ENCODE data around the gene PLEKHA7.
"Not testable (repeated sequence)": the region's sequence is repeated elsewhere in the genome, so short reads cannot be mapped to it uniquely, and the experiment has no call there.

The PLEKHA7 gene, protein sequence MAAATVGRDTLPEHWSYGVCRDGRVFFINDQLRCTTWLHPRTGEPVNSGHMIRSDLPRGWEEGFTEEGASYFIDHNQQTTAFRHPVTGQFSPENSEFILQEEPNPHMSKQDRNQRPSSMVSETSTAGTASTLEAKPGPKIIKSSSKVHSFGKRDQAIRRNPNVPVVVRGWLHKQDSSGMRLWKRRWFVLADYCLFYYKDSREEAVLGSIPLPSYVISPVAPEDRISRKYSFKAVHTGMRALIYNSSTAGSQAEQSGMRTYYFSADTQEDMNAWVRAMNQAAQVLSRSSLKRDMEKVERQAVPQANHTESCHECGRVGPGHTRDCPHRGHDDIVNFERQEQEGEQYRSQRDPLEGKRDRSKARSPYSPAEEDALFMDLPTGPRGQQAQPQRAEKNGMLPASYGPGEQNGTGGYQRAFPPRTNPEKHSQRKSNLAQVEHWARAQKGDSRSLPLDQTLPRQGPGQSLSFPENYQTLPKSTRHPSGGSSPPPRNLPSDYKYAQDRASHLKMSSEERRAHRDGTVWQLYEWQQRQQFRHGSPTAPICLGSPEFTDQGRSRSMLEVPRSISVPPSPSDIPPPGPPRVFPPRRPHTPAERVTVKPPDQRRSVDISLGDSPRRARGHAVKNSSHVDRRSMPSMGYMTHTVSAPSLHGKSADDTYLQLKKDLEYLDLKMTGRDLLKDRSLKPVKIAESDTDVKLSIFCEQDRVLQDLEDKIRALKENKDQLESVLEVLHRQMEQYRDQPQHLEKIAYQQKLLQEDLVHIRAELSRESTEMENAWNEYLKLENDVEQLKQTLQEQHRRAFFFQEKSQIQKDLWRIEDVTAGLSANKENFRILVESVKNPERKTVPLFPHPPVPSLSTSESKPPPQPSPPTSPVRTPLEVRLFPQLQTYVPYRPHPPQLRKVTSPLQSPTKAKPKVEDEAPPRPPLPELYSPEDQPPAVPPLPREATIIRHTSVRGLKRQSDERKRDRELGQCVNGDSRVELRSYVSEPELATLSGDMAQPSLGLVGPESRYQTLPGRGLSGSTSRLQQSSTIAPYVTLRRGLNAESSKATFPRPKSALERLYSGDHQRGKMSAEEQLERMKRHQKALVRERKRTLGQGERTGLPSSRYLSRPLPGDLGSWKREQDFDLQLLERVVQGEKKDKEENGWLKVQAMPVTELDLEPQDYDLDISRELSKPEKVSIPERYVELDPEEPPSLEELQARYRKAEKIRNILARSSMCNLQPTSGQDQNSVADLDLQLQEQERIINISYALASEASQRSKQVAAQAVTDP

DNA sequence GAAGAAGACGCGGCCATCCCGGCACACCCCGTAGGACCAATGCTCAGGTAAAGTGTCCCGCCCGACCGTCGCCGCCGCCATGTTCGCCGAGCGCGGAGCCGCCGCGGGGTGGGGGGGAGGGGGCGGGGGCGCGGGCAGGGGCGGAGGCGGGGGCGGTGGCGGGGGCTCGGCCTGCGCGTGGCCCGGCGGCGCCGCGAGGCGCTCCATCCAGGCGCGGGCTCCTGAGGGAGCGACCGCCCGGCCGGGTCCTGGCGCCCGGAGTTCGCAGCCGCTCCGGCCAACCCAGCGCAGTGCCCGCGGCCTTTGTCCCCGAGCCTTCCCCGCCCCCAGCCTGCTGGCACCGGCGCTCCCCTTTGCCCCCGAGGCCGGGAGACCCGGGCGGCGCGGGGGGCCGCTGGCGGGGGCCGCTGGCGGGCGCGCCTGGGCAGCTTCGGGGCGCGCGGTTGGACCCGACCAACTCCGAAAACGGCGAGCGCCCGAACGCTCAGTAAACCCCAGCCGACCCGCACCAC is at the start of gene PLEKHA7:
TSS of gene PLEKHA7 (minus strand) at position 94 of the 512 bp plus-strand sequence. CDS start at position 81, 13 bp downstream.
- no peak for DNase-seq

DNA sequence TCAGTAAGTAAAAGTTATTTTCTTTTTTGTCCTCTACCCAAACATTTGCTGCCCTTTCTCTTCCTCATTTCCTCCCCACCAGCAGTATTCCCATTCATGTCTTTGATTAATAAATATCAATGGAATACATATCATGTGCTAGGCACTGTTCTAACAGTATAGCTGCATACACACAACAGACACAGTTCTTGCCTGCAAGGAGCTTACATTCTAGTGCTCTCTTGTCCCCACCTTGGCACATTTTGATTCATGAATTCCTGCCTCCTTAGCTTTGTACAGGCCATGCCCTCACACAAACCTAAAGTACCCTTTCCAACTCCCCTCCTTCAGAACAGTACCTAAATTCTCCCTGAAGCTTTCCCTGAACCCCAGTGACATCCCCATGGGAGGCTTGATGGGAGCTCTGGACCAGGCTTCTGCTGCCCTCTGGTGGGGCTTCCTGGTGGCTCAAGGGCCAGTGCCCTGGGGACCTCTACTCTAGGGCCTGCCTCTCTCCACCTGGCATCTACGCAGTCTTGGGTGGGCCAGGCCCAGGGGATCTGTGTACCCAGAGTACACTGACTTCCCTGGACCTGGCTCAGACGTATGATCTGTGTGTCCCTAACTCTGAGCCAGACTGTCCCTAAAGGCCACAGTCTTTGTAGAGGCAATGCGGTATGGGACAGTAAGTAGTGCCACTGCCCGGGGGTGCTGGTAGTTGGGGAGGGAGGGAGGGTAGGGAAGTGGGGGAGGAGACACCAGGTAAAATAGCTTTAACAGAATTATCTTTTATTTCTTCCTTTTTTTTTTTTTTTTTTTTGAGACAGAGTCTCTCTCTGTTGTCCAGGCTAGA is 49.2 kb upstream of the PLEKHA7 start:
- DNase-seq: peak; percentile 79

DNA sequence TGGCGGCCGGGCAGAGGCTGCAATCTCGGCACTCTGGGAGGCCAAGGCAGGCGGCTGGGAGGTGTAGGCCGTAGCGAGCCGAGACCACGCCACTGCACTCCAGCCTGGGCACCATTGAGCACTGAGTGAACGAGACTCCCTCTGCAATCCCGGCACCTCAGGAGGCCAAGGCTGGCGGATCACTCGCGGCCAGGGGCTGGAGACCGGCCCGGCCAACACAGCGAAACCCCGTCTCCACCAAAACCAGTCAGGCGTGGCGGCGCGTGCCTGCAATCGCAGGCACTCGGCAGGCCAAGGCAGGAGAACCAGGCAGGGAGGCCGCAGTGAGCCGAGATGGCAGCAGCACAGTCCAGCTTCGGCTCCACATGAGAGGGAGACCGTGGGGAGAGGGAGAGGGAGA is 36.9 kb upstream of the PLEKHA7 start:
- DNase-seq: not testable (repeated sequence)

DNA sequence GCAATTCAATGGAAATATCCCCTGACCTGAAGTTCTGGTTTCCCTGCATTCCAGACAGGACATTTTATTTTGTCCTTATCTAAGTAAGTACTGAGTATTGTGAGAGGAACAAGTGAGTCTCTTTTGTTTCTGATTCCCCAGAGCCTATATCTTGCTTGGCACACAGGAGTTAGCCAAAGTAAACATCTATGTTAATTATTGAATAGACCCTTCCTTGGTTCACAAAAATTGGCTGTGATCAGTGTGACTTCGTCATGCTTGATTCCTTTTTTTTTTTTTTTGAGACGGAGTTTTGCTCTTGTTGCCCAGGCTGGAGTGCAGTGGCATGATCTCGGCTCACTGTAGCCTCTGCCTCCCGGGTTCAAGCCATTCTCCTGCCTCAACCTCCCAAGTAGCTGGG is 34.3 kb upstream of the PLEKHA7 start:
- not testable (repeated sequence) for DNase-seq

DNA sequence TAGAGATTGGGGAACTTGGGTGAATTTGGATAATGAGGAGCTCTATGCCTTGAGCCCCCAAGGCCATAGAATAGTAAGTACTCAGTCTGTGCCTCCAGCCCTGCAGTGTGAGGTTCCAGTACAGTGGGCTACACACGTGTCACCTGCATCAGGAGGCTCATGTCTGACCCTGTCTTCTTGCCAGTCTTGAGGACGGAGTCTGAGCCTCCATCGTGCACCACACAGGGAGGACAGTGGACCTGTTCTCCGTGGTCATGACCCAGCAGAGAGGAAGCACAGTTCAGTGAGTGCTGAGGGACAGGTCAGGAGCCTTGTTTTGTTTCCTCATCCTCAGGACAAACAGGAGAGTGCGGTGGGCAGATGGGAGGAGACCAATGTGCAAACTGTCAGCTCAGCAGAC is 32.5 kb upstream of the PLEKHA7 start:
- DNase-seq: no peak

DNA sequence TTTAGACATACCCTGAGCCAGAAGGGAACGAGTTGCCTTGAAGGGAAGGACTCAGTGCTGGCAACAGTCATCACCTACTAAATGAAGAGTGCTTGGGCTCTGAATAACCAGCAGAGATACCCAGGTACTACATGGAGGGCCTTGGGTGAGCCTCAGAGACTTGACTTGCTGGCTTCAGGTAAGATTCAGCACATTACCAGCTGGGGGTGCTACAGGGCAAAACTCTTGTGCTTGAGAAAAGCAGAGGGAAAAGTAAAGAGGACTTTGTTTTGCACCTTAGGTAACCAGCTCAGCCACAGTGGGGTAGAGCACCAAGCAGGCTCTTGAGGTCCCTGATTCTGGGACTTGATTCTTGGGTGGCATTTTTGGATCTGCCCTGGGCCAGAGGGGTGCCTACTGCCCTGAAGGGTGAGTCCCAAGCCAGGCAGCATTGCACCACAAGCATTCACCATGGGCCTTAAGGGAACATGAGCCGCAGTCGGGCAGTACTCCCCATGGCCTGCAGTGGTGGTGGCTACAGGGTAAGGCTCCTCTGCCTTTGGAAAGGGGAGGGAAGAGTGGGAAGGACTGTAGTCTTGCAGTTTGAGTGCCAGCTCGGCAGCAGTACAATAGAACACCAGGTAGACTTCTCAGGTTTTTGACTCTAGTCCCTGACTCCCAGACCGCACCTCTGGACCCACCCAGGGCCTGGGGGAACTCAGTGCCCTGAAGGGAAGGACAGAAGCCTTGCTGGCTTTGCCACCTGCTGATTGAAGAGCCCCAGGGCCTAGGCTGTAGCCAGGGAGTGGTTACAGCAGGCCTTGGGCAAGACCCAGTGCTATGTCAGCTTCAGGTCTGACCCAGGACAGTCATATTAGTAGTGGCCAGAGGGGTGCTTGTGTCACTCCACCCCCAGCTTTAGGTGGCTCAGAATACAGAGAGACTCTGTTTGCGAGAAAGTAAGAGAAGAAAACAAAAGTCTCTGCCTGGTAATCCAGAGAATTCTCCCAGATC is 22.7 kb upstream of the PLEKHA7 start:
- no peak for DNase-seq

DNA sequence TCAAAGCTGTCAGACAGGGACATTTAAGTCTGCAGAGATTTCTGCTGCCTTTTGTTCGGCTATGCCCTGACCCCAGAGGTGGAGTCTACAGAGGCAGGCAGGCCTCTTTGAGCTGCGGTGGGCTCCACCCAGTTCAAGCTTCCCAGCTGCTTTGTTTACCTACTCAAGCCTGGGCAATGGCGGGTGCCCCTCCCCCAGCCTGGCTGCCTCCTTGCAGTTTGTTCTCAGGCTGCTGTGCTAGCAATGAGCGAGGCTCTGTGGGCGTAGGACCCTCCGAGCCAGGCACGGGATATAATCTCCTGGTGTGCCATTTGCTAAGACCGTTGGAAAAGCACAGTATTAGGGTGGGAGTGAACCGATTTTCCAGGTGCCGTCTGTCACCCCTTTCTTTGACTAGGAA is 19.8 kb upstream of the PLEKHA7 start:
- DNase-seq: not testable (repeated sequence)

DNA sequence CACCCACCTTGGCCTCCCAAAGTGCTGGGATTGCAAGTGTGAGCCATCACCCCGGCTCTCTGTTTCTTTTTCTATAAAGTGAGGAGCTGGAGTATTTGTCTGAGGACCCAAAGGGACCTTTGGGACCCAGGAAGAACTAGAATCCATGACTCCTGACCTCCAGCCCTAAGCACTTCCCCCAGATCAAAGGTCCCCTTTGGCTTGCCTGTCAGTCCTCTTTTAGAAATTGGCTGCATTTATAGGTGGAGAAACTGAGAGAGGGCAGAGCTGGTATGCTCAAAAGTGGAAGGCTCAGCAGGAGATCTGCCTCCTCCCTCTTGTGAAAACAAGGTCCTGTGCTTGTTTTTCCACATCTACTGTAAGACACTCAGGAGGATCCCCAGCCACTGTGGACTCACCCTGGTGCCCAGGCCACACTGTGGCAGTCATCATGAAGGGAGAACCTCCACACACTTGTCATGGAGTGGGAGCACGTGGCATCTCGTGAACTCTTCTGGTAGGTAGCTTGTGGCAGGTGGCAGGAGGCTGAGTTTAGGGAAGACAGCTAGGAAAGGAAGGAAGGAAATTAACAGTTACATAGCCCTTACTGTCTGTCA is 12.4 kb upstream of the PLEKHA7 start:
- no peak for DNase-seq

DNA sequence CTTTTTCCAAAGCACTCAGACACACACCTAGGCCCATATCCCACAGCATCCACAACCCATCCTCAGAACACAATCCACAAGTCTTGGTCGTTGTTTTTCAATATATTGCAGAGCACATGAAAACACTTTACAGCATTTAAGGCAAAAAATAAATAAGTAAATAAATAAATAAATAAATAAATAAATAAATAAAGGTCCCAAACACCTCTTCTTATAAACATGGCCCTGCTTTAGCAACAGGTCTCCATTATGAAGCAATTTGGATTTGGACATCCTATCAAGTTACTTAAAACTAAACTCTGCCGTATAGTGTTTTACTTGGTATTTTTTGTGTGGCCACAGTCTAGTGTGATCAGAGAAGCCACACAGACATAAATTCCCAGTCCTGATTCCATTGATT is 10.7 kb upstream of the PLEKHA7 start:
- DNase-seq: no peak

DNA sequence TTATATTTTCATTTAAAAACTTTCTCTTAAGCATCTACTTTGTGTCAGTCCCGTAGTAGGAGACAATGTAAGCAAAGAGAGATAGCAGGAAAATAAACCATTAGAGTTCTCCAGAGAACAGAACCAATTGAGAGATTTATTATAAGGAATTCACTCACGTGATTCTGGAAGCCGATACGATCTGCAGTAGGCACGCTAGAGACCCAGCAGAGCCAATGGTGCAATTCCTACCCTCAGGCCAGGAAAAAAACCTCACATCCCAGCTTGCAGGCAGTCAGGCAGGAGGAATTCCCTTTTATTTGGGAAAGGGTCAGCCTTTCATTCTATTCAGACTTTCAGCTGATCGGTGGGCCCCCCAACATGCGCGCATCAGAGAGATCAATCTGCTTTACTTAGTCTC is 7.3 kb upstream of the PLEKHA7 start:
- no peak for DNase-seq

DNA sequence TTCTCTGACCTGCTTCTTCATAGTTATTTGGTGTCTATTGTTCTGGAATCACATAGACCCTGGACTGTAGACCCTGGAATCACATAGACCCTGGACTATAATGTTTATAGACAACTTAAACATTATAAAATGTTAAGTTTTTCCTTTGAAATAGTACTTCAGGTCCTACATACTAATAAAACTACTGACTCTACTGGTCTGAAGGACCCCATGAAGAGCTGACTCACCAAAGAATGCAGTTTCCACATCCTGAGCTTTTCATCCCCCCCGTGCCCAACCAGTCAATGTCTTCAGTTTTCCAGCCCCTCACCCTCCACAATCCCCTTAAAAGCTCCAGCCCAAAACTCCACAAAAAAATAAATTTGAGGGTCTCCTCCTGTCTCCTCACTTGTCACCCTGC is 6.6 kb upstream of the PLEKHA7 start:
- no peak for DNase-seq

DNA sequence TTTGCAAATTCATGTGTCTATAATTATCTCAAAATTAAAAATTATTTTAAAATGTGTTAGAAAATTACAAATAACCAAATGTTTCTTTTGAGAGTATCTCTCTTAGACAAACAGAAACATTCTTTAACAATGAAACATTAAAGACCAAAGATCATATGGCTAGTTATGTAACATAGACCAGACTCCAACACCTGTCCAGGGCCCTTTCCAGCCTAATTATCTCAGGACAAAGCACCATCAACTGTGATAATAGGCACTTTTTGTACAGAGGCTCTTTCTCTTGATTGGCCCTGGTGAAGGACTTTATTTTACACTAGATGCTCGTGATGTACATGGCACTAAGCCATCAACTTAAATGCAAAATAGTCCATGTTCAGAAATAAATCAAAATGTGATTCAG is 5.0 kb upstream of the PLEKHA7 start:
- DNase-seq: no peak

DNA sequence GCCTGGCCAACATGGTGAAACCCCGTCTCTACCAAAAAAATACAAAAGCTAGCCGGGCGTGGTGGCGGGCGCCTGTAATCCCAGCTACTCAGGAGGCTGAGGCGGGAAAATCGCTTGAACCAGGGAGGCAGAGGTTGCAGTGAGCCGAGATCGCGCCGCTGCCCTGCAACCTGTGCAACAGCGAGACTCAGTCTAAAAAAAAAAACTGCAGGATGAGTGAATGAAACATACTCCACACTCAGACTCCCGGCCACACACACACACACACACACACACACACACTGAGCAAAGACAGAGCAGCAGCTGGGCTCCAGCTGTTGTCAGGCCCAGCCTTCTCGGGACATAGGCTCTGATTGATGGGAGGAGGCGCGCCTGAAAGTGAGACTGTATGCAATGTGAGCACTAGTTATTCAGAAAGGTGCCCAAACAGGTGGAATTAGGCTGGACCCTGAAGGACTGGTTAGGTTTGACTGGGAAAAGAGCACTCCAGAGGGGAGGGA is 1.5 kb upstream of the PLEKHA7 start:
- no peak for DNase-seq

DNA sequence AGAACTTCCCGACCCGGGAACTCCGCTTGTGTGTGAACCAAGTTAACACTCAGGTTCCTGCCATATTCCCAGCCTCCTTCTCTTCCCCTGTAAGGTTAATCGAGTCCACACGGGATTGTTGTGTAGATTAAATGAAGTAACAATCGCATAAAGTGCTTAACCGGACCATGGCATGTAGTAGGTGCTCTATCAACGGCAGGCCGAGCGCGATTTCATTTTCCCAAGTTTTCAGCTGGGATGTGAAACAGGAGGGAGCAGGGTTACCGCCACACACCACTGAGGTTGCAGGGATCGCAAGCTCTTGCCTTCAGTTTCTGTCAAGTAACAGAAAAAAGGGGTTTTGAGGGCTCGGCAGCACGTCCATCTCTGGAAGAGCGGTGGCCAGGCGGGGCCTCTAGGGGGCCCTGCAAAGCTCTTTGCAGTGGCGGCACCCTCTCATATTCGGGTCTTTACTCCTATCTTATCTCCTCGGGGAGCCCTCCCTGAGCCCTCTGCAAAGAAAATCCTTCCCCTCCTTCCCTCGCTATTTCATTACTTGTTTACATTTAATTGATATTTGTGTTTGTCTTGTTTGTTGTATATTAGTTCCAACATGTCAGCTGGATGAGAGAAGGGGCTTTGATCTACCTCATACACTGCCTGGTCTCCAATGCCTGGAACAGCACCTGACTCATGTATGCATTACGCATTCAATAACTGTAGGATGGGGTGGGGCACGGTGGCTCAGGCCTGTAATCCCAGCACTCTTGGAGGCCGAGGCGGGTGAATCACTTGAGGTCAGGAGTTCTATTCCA is 816 bp upstream of the PLEKHA7 start:
- no peak for DNase-seq

DNA sequence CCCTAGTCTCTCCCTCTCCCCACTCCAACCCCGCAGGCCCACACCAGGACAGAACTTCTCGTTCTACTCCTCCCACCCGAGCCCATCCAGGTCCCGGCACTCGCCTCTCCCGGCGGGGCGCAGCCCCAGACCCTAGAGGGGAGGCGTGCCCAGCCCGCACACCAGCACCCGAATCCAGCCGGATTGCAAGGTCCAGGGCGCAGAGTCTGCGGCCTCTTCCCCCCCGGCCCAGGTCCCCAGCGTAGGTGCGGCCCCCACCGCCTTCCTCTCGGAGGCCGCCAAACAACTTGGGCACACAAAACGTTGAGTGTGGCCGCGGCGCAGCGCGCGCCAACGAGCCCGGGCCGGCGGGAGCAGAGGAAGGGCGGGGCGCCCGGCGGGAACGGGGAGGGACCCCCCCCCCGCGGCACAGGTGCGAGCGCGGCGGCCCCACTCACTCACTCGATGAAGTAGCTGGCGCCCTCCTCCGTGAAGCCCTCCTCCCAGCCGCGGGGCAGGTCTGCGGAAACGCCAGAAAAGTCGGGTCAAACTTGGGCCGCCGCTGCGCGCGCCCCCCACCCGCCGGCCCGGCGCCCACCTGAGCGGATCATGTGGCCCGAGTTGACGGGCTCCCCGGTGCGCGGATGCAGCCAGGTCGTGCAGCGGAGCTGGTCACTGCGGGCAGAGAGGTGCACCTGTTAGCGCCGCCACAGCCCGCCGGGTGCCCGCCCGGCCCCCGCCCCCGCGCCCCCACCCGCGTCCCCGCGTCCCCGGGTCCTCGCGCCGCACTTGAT is 480 bp downstream of the PLEKHA7 start:
- no peak for DNase-seq

DNA sequence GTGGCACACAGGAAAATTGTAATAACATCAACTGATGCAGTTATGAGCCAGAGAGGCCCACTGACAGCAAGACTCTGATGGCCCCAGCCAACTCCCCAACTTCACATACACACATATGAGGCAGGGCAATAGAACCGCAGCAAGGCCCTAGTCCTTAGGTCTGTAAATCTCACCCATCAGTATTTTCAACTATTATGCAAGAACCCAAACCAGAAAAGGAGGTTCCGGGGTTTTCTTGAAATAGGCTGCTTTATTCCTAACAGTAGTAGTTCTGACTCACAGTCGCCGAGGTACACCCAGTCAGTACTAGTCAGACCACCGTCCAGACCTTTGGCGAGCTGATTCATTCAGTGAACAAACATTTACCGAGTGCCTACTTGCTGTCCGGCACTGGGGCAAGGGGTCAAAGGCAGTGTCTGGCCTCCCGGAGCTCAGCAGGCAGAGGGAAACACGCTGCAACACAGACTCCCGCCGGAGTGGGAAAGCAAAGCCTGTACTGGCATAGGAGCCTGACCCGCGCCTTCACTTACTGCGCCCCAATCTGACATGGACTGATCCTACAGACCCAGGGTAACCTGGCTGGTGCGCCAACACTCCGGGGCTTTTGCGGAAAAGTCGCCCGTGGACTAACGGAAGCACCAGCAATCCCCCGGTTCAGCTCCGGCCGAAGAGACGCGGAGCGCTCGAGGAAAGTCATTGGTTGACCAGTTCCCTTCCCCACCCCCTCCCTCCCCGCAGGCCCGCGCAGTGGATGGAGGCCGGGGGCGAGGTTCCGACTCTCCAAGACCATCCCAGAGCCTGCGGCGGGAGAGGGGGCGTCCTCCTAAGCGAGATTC is 1.3 kb downstream of the PLEKHA7 start:
- DNase-seq: no peak

DNA sequence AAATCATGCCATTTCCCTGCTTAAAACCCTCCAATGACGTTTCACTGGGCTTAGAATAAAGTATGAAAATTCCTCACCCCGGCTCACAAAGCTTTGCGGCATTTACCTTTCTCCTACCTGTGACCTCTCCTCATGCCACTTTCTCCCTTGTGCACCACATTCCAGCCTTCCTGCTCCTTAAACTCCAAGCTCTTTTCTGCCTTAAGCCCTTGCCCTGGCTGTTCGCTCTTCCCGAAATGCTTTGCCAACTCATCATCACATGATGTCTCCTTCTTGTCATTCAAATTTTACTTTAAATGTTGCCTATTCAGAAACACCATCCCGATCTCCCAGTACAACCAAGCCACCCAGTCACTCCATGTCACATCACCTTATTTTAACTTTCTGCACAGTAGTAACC is 2.0 kb downstream of the PLEKHA7 start:
- DNase-seq: no peak

Data from OCI-M1 (cell line).